Esophagus muscularis mucosa (tissue), 4 donors: ENCODE data around the gene IL34. TPM values are rescaled to one million over a fixed set of nuclear protein-coding genes. Genes with fewer than 3 reads are reported as not detected.

Experiments
- DNase-seq: peaks from one replicate; pipeline ENCODE4 v3.0.0-alpha.2; 2017; ENCODE audit errors: extremely low spot score
- H3K27ac ChIP-seq, 4 donors: fragments of 200-600 bp; sonication (generic); replicated peaks in 1 of 4; 1 replicate in 3 of 4; 2 replicates in 1 of 4; pipeline ENCODE4 v1.5.1; 2016 to 2019; ENCODE audit warnings: mild to moderate bottlenecking in 1 of 4
- H3K27me3 ChIP-seq, 4 donors: fragments of 200-600 bp; sonication (generic); one replicate each; pipeline versions ENCODE4 v1.5.1 to v1.6.0; 2016 to 2019
- H3K36me3 ChIP-seq, 4 donors: fragments of 200-600 bp; sonication (generic); one replicate each; pipeline ENCODE4 v1.5.1; 2016 to 2019
- H3K4me1 ChIP-seq, 4 donors: fragments of 200-600 bp; sonication (generic); one replicate each; pipeline ENCODE4 v1.5.1; 2016 to 2019
- H3K4me3 ChIP-seq, 4 donors: fragments of 200-600 bp; sonication (generic); 1 replicate in 2 of 4; 2 replicates in 2 of 4; pipeline ENCODE4 v1.5.1; 2016 to 2019; ENCODE audit warnings: mild to moderate bottlenecking in 4 of 4, moderate library complexity in 1 of 4
- H3K9me3 ChIP-seq, 4 donors: fragments of 200-600 bp; sonication (generic); 1 replicate in 3 of 4; 2 replicates in 1 of 4; pipeline ENCODE4 v1.5.1; 2016 to 2019
- CTCF ChIP-seq, 3 experiments: fragments of 200-600 bp in 2 of 3; fragments of 450-650 bp in 1 of 3; sonication (generic) in 2 of 3; IDR thresholded peaks; one replicate each; pipeline ENCODE4 v1.5.1; 2017 to 2019; ENCODE audit warnings: antibody characterized with exemption in 3 of 3, mild to moderate bottlenecking in 2 of 3, moderate library complexity in 1 of 3
- EP300 ChIP-seq: sonication (generic); formaldehyde crosslinking; IDR thresholded peaks from one replicate; pipeline ENCODE4 v1.6.1; 2017; ENCODE audit warnings: antibody characterized with exemption
- POLR2A ChIP-seq: fragments of 450-650 bp; IDR thresholded peaks from one replicate; pipeline ENCODE4 v1.6.1; 2017; ENCODE audit warnings: antibody characterized with exemption, moderate library complexity, mild to moderate bottlenecking, low read depth
- POLR2AphosphoS5 ChIP-seq, 2 donors: sonication (generic); formaldehyde crosslinking; IDR thresholded peaks; one replicate each; pipeline ENCODE4 v1.6.1; 2017; ENCODE audit warnings: antibody characterized with exemption in 2 of 2
- WGBS: methylation state at CpG from one replicate; pipeline ENCODE4 v1.1.5; 2018; 5-methylcytosine and 5-hydroxymethylcytosine counted together
- intact Hi-C: fragments of 100-400 bp; cut with DNase I; formaldehyde crosslinking; loops from one replicate; pipeline ENCODE4 v1.15.1; 2023
- total RNA-seq, 4 donors: library from RNA; depleted of rRNA; stranded (reverse); fragments of >200 nt; gene quantifications; one replicate each; pipeline versions ENCODE4 v1.1.0 to v1.2.1, GENCODE V29; 2016

The IL34 gene
- total RNA-seq, 4 donors from 2014 or later: 1.7 to 4.7 (median 3.4) TPM

DNA sequence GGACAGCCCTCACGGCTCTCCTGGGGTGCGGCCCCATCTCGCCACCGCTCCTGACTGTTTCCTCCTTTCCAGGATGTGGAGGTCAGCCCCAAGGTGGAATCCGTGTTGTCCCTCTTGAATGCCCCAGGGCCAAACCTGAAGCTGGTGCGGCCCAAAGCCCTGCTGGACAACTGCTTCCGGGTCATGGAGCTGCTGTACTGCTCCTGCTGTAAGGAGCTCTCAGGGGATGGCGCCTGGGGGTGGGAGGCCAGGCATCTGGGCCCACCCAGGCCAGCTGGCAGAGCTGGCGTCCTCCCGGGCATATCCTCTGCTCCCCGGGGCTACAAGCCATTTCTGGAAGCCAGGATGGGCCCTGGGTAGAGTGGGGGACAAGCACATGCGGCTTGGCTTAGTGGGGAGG, 13.2 kb downstream of the IL34 start:
- Histone ChIP-seq H3K27ac (peak overlapping the region in 1 of 4 donors; percentile 70), H3K9me3 (no peaks in the 10 kb centered on the region), H3K36me3 (peaks cover 17 to 26% (median 19%) of the 10 kb centered on the region in 4 donors), H3K27me3 (no peaks in the 10 kb centered on the region), H3K4me3 (no peak overlapping the region), H3K4me1 (peaks cover 9 to 36% (median 35%) of the 10 kb centered on the region in 4 donors)
- intact Hi-C loops: no loop called here
- TF ChIP-seq POLR2A: no peak
- no peak for TF ChIP-seq EP300
- TF ChIP-seq POLR2AphosphoS5 (IDR thresholded peaks at IDR 0.05): no peak
- no peak for TF ChIP-seq CTCF (IDR thresholded peaks at IDR 0.05)
- no peak for DNase-seq
- 74% methylated on average over 6 of the region's 12 CpGs for WGBS

GRCh38 chr16:70659953-70660671, 13.8 kb downstream of the IL34 start:
- WGBS: 81% methylated on average over 16 of the region's 16 CpGs
- intact Hi-C loops: no loop called here

GRCh38 chr16:70660672-70661350, 14.5 kb downstream of the IL34 start:
- H3K27ac ChIP-seq: peak overlapping the region in 1 of 4 donors; percentile 70
- H3K9me3 ChIP-seq: no peaks in the 10 kb centered on the region

More at GRCh38 chr16:70659953-70660671, 13.8 kb downstream of the IL34 start:
- TF ChIP-seq EP300 (no peak), POLR2AphosphoS5 (IDR thresholded peaks at IDR 0.05) (peak in 1 of 2 donors; percentile 10), CTCF (IDR thresholded peaks at IDR 0.05) (no peak), POLR2A (no peak)
- Histone ChIP-seq H3K9me3 (no peaks in the 10 kb centered on the region), H3K4me1 (peaks cover 9 to 36% (median 35%) of the 10 kb centered on the region in 4 donors), H3K4me3 (no peak overlapping the region), H3K36me3 (peaks cover 22 to 32% (median 25%) of the 10 kb centered on the region in 4 donors), H3K27ac (peak overlapping the region in 1 of 4 donors; percentile 70), H3K27me3 (no peaks in the 10 kb centered on the region)
- DNase-seq: no peak

GRCh38 chr16:70661534-70661917, 15.2 kb downstream of the IL34 start:
- H3K4me1 ChIP-seq: peaks cover 9 to 36% (median 35%) of the 10 kb centered on the region in 4 donors
- H3K36me3 ChIP-seq: peaks cover 36 to 46% (median 39%) of the 10 kb centered on the region in 4 donors
- 56% methylated on average over 17 of the region's 17 CpGs for WGBS
- TF ChIP-seq POLR2A (no peak), CTCF (IDR thresholded peaks at IDR 0.05) (no peak)
- H3K4me3 ChIP-seq: no peak overlapping the region
- intact Hi-C loops: no loop called here
- peak overlapping the region; percentile 60 to 71 (median 66) for H3K27ac ChIP-seq
- no peaks in the 10 kb centered on the region for H3K9me3 ChIP-seq
- no peaks in the 10 kb centered on the region for H3K27me3 ChIP-seq
- DNase-seq: no peak

More at GRCh38 chr16:70660672-70661350, 14.5 kb downstream of the IL34 start:
- peaks cover 9 to 36% (median 35%) of the 10 kb centered on the region in 4 donors for H3K4me1 ChIP-seq
- no peak overlapping the region for H3K4me3 ChIP-seq
- intact Hi-C loops: no loop called here
- DNase-seq: no peak
- TF ChIP-seq POLR2AphosphoS5 (IDR thresholded peaks at IDR 0.05): no peak
- no peak for TF ChIP-seq POLR2A
- no peak for TF ChIP-seq CTCF (IDR thresholded peaks at IDR 0.05)
- TF ChIP-seq EP300: no peak
- 49% methylated on average over 7 of the region's 7 CpGs for WGBS
- H3K27me3 ChIP-seq: no peaks in the 10 kb centered on the region
- peaks cover 29 to 39% (median 32%) of the 10 kb centered on the region in 4 donors for H3K36me3 ChIP-seq
